Panc1 (cell line): ENCODE measurements around the gene FAM149B1. TPM values are rescaled to one million over a fixed set of nuclear protein-coding genes. Genes with fewer than 3 reads are reported as not detected.

Experiments used
- ATAC-seq: fragments of 200-7000 bp; cut with Tn5 transposase; 2 replicates; pipeline ENCODE4 v1.9.1; 2020; ENCODE audit warnings: mild to moderate bottlenecking, moderate library complexity
- BruUV-seq: library from RNA; stranded (reverse); fragments of 400-500 nt; replicated peaks from 2 replicates; lab custom pipeline; 2021; lab: Mats Ljungman, UMichigan
- CTCF ChIA-PET: fragments of 300-600 bp; sonication (Branson Sonifier 250); formaldehyde crosslinking; loops from one replicate; lab custom pipeline; 2022; ENCODE audit warnings: antibody characterized with exemption; lab: Charles Lee
- POLR2A ChIA-PET: fragments of 300-600 bp; sonication (Branson Sonifier 250); formaldehyde crosslinking; loops from one replicate; lab custom pipeline; 2022; ENCODE audit warnings: antibody characterized with exemption; lab: Charles Lee
- DNase-seq: peaks from one replicate; pipeline ENCODE4 v3.0.0-alpha.2; 2010; ENCODE audit warnings: low read depth, low spot score
- H3K27ac ChIP-seq: 2 replicates; pipeline ENCODE4 v1.5.1; 2011; ENCODE audit warnings: mild to moderate bottlenecking, low read length, inconsistent platforms
- H3K27me3 ChIP-seq: fragments of 200-500 bp; sonication (Bioruptor generic); 2 replicates; pipeline ENCODE4 v1.6.0; 2014; ENCODE audit warnings: low read length, inconsistent platforms; ENCODE audit not compliant: control insufficient read depth, insufficient read depth
- H3K36me3 ChIP-seq: fragments of 200-500 bp; sonication (Bioruptor generic); 2 replicates; pipeline ENCODE4 v1.5.1; 2014; ENCODE audit warnings: inconsistent platforms, mild to moderate bottlenecking, low read length, moderate library complexity; ENCODE audit not compliant: control insufficient read depth, insufficient read depth
- H3K4me1 ChIP-seq: 2 replicates; pipeline ENCODE4 v1.5.1; 2011; ENCODE audit warnings: inconsistent platforms, mild to moderate bottlenecking, low read length, moderate library complexity; ENCODE audit not compliant: control insufficient read depth, insufficient read depth
- H3K4me3 ChIP-seq, 2 experiments: 2 replicates each; pipeline ENCODE4 v1.5.1; 2011 to 2012; ENCODE audit warnings: low read depth in 2 of 2, low read length in 2 of 2, mild to moderate bottlenecking in 2 of 2, inconsistent platforms in 1 of 2, moderate library complexity in 1 of 2
- H3K9me3 ChIP-seq: fragments of 200-500 bp; sonication (Bioruptor generic); 2 replicates; pipeline ENCODE4 v1.5.1; 2014; ENCODE audit warnings: low read depth, mild to moderate bottlenecking, inconsistent platforms, low read length, moderate library complexity; ENCODE audit not compliant: control insufficient read depth, insufficient read depth
- CTCF ChIP-seq: fragments of 450-650 bp; IDR thresholded peaks from 2 replicates; pipeline ENCODE4 v1.5.1; 2017; ENCODE audit warnings: mild to moderate bottlenecking
- POLR2AphosphoS5 ChIP-seq: IDR thresholded peaks from 2 replicates; pipeline ENCODE4 v1.6.1; 2012; ENCODE audit warnings: mild to moderate bottlenecking, low read depth, low read length, moderate library complexity
- REST ChIP-seq, 2 experiments: IDR thresholded peaks; 2 replicates each; pipeline ENCODE4 v1.6.1; 2011 to 2012; ENCODE audit warnings: low read depth in 2 of 2, control low read depth in 1 of 2, low read length in 1 of 2, mild to moderate bottlenecking in 1 of 2, moderate library complexity in 1 of 2; ENCODE audit not compliant: insufficient read depth in 1 of 2
- SIN3A ChIP-seq: IDR thresholded peaks from 2 replicates; pipeline ENCODE4 v1.6.1; 2012; ENCODE audit warnings: low read depth, mild to moderate bottlenecking, low read length, moderate library complexity, borderline replicate concordance; ENCODE audit not compliant: insufficient read depth
- TCF7L2 ChIP-seq: IDR thresholded peaks from 2 replicates; pipeline ENCODE4 v1.6.1; 2011; ENCODE audit warnings: mild to moderate bottlenecking, low read depth, low read length, inconsistent platforms
- in situ Hi-C: cut with HindIII; loops from 2 replicates; pipeline ENCODE4 v1.10.0; 2016; ENCODE audit warnings: low sequenced_read_pairs, low pct_unique_long_range_greater_than_20kb
- intact Hi-C: fragments of 100-400 bp; cut with micrococcal nuclease; formaldehyde crosslinking; loops from one replicate; pipeline ENCODE4 v1.10.0; 2022; ENCODE audit not compliant: unreplicated experiment
- total RNA-seq: library from RNA; stranded (reverse); gene quantifications from one replicate; pipeline ENCODE4 v1.2.1, GENCODE V29; 2021; ENCODE audit not compliant: unreplicated experiment

The FAM149B1 gene
- total RNA-seq, 1 experiment from 2014 or later: 20.8 TPM

GRCh38 chr10:73169320-73169719 is 1.4 kb downstream of the FAM149B1 start:
- Histone ChIP-seq H3K27ac (no peak overlapping the region), H3K4me3 (no peak overlapping the region), H3K4me1 (no peaks in the 10 kb centered on the region), H3K9me3 (no peaks in the 10 kb centered on the region), H3K36me3 (peaks cover 4% of the 10 kb centered on the region; the same call in 1 of the 2 replicates), H3K27me3 (no peaks in the 10 kb centered on the region)
- POLR2A ChIA-PET: interaction anchor here (0.6 to 0.7 kb wide), 3 partner anchors 12 to 1073 kb away, joined by 3 to 9 read pairs (median 3); no protein-coding TSS in a partner anchor
- ATAC-seq (no peak), DNase-seq (no peak)
- intact Hi-C loops: no loop called here
- in situ Hi-C loops: no loop called here
- no TSS peak for BruUV-seq
- CTCF ChIA-PET: no interaction called here
- TF ChIP-seq SIN3A: no peak
- no peak for TF ChIP-seq POLR2AphosphoS5
- no peak for TF ChIP-seq CTCF
- no peak for TF ChIP-seq REST (IDR thresholded peaks at IDR 0.05; ENCODE audit: insufficient read depth in 1 of 2, low read depth in 2 of 2, low read length in 1 of 2)
- TF ChIP-seq TCF7L2: no peak

GRCh38 chr10:73172867-73173266 is 4.9 kb downstream of the FAM149B1 start:
- no peak for TF ChIP-seq SIN3A
- no peak for TF ChIP-seq POLR2AphosphoS5
- TF ChIP-seq TCF7L2: no peak
- no peak for TF ChIP-seq CTCF
- no peak for TF ChIP-seq REST (IDR thresholded peaks at IDR 0.05; ENCODE audit: insufficient read depth in 1 of 2, low read depth in 2 of 2, low read length in 1 of 2)
- no peak for ATAC-seq
- no peak for DNase-seq
- ChIA-PET POLR2A (no interaction called here), CTCF (no interaction called here)
- no TSS peak for BruUV-seq
- no peaks in the 10 kb centered on the region for H3K4me1 ChIP-seq
- peaks cover 4% of the 10 kb centered on the region; the same call in 1 of the 2 replicates for H3K36me3 ChIP-seq
- no peaks in the 10 kb centered on the region for H3K27me3 ChIP-seq
- H3K4me3 ChIP-seq: no peak overlapping the region
- H3K27ac ChIP-seq: no peak overlapping the region
- in situ Hi-C loops (no loop called here), intact Hi-C loops (no loop called here)
- H3K9me3 ChIP-seq: no peaks in the 10 kb centered on the region
